ENCODE measurements around the gene HSPA5.

Gene HSPA5

GRCh38 chr9:125189361-125190289 is 51.5 kb downstream of the HSPA5 start, which contains the start of gene PPP6C:
TSS of gene PPP6C (minus strand) at chr9:125189803. CDS start at chr9:125189718, 85 bp downstream.
- DNase-seq, result peak; percentile 96

- no peak for DNase-seq
Observed at GRCh38 chr9:125189011-125189360, 52.2 kb downstream of the HSPA5 start.

Measured in activated gamma-delta T cell (primary cell).